ENCODE data around the gene SLC7A4.
A peak's percentile ranks its signal among the peaks of the same experiment; 100 is the strongest.

Gene SLC7A4

GRCh38 chr22:20980523-20980922, 51.8 kb downstream of the SLC7A4 start:
- DNase-seq = no peak

GRCh38 chr22:20979940-20980453, 52.4 kb downstream of the SLC7A4 start:
- DNase-seq = no peak

GRCh38 chr22:20979243-20979809, 53.0 kb downstream of the SLC7A4 start:
- DNase-seq = peak; percentile 77
